HEK293 (cell line): ENCODE results near the gene ZBTB1.

Experiments
- CTCF ChIA-PET: fragments of 350-600 bp; formaldehyde crosslinking; extraction: SDS; loops from one replicate; lab custom pipeline; 2021; ENCODE audit warnings: antibody characterized with exemption; lab: Yijun Ruan, JAX
- POLR2A ChIA-PET: fragments of 300-600 bp; formaldehyde crosslinking; extraction: SDS; loops from one replicate; lab custom pipeline; 2020; ENCODE audit warnings: antibody characterized with exemption, inconsistent platforms; lab: Yijun Ruan, JAX
- H3K27ac ChIP-seq: fragments of 200-500 bp; sonication (Bioruptor generic); 2 replicates; pipeline ENCODE4 v1.5.1; 2014; ENCODE audit warnings: low read depth, low read length, control low read depth, inconsistent platforms; ENCODE audit errors: extremely low read depth
- H3K36me3 ChIP-seq, 2 experiments: fragments of 200-500 bp in 1 of 2; sonication (Bioruptor generic) in 1 of 2; 1 replicate in 1 of 2; 2 replicates in 1 of 2; pipeline ENCODE4 v1.5.1; 2014 to 2017; ENCODE audit warnings: inconsistent platforms in 2 of 2, low read length in 2 of 2; ENCODE audit not compliant: control insufficient read depth in 2 of 2, insufficient read depth in 1 of 2
- H3K4me1 ChIP-seq: fragments of 200-500 bp; sonication (Bioruptor generic); 2 replicates; pipeline ENCODE4 v1.5.1; 2014; ENCODE audit warnings: mild to moderate bottlenecking, low read length, inconsistent platforms; ENCODE audit not compliant: control insufficient read depth, insufficient read depth
- H3K4me3 ChIP-seq: 2 replicates; pipeline ENCODE4 v1.5.1; 2011; ENCODE audit warnings: low read depth, mild to moderate bottlenecking, control low read depth, low read length, moderate library complexity
- H3K9me3 ChIP-seq: fragments of 200-500 bp; sonication (Bioruptor generic); 2 replicates; pipeline ENCODE4 v1.5.1; 2014; ENCODE audit warnings: low read depth, low read length, inconsistent platforms; ENCODE audit not compliant: control insufficient read depth, insufficient read depth
- EGR2 ChIP-seq: fragments of 450-650 bp; formaldehyde crosslinking; IDR thresholded peaks from 2 replicates; pipeline ENCODE4 v1.5.1; 2016; ENCODE audit warnings: low read depth, missing biosample characterization, missing genetic modification characterization
- GLI4 ChIP-seq: fragments of 450-650 bp; formaldehyde crosslinking; IDR thresholded peaks from 2 replicates; pipeline ENCODE4 v1.5.1; 2016; ENCODE audit warnings: missing biosample characterization, missing genetic modification characterization
- GLIS1 ChIP-seq: fragments of 450-650 bp; formaldehyde crosslinking; IDR thresholded peaks from 2 replicates; pipeline ENCODE4 v1.5.1; 2016; ENCODE audit warnings: missing biosample characterization, missing genetic modification characterization
- HOXA7 ChIP-seq: sonication (generic); formaldehyde crosslinking; IDR thresholded peaks from 2 replicates; pipeline ENCODE4 v1.8.1; 2022; ENCODE audit warnings: missing genetic modification reagents, borderline replicate concordance
- HOXC10 ChIP-seq: sonication (generic); formaldehyde crosslinking; IDR thresholded peaks from 2 replicates; pipeline ENCODE4 v1.8.1; 2023; ENCODE audit warnings: mild to moderate bottlenecking, missing genetic modification reagents
- MEIS1 ChIP-seq: sonication (generic); formaldehyde crosslinking; IDR thresholded peaks from 2 replicates; pipeline ENCODE4 v1.8.1; 2022; ENCODE audit warnings: missing genetic modification reagents, mild to moderate bottlenecking, borderline replicate concordance
- PRDM1 ChIP-seq: fragments of 450-650 bp; formaldehyde crosslinking; IDR thresholded peaks from 2 replicates; pipeline ENCODE4; 2016; ENCODE audit warnings: missing biosample characterization, missing genetic modification characterization
- RBAK ChIP-seq: fragments of 450-650 bp; formaldehyde crosslinking; IDR thresholded peaks from 2 replicates; pipeline ENCODE4 v1.5.1; 2016; ENCODE audit warnings: missing biosample characterization, missing genetic modification characterization
- REPIN1 ChIP-seq: fragments of 450-650 bp; formaldehyde crosslinking; IDR thresholded peaks from 2 replicates; pipeline ENCODE4 v1.5.1; 2017; ENCODE audit warnings: missing biosample characterization, missing genetic modification characterization, low read depth
- SP3 ChIP-seq: fragments of 450-650 bp; formaldehyde crosslinking; IDR thresholded peaks from 2 replicates; pipeline ENCODE4 v1.5.1; 2016; ENCODE audit warnings: missing biosample characterization, missing genetic modification characterization
- YY1 ChIP-seq: fragments of 450-650 bp; formaldehyde crosslinking; IDR thresholded peaks from 2 replicates; pipeline ENCODE4 v1.5.1; 2018; ENCODE audit warnings: missing biosample characterization, missing genetic modification characterization
- ZBTB8A ChIP-seq: fragments of 450-650 bp; formaldehyde crosslinking; IDR thresholded peaks from 2 replicates; pipeline ENCODE4 v1.5.1; 2016; ENCODE audit warnings: missing biosample characterization, missing genetic modification characterization
- ZNF169 ChIP-seq: fragments of 450-650 bp; formaldehyde crosslinking; IDR thresholded peaks from 2 replicates; pipeline ENCODE4 v1.5.1; 2016; ENCODE audit warnings: missing biosample characterization, missing genetic modification characterization
- ZNF394 ChIP-seq: fragments of 450-650 bp; formaldehyde crosslinking; IDR thresholded peaks from 2 replicates; pipeline ENCODE4 v1.5.1; 2016; ENCODE audit warnings: missing biosample characterization, missing genetic modification characterization, mild to moderate bottlenecking, moderate library complexity, borderline replicate concordance
- ZNF549 ChIP-seq: fragments of 450-650 bp; IDR thresholded peaks from 2 replicates; pipeline ENCODE4 v1.5.1; 2018; ENCODE audit warnings: missing biosample characterization, missing genetic modification characterization, mild to moderate bottlenecking, inconsistent platforms, moderate library complexity
- ZNF558 ChIP-seq: fragments of 450-650 bp; formaldehyde crosslinking; IDR thresholded peaks from 2 replicates; pipeline ENCODE4 v1.5.1; 2016; ENCODE audit warnings: missing biosample characterization, missing genetic modification characterization
- ZNF571 ChIP-seq: fragments of 450-650 bp; formaldehyde crosslinking; IDR thresholded peaks from 2 replicates; pipeline ENCODE4 v1.5.0; 2017; ENCODE audit warnings: missing biosample characterization, missing genetic modification characterization
- ZNF654 ChIP-seq: fragments of 450-650 bp; formaldehyde crosslinking; IDR thresholded peaks from 2 replicates; pipeline ENCODE4 v1.5.1; 2016; ENCODE audit warnings: low read depth, missing biosample characterization, missing genetic modification characterization
- ZNF660 ChIP-seq: fragments of 450-650 bp; IDR thresholded peaks from 2 replicates; pipeline ENCODE4 v1.5.1; 2018; ENCODE audit warnings: missing biosample characterization, mild to moderate bottlenecking, missing genetic modification characterization
- ZSCAN30 ChIP-seq: fragments of 450-650 bp; IDR thresholded peaks from 2 replicates; pipeline ENCODE4 v1.5.1; 2018; ENCODE audit warnings: missing biosample characterization, mild to moderate bottlenecking, missing genetic modification characterization, moderate library complexity
- TF ChIP-seq, protein P1 (sequence below): fragments of 450-650 bp; formaldehyde crosslinking; IDR thresholded peaks from 2 replicates; pipeline ENCODE4 v1.5.1; 2016; ENCODE audit warnings: missing biosample characterization, missing genetic modification characterization
- TF ChIP-seq, protein P2 (sequence below): fragments of 450-650 bp; formaldehyde crosslinking; IDR thresholded peaks from 2 replicates; pipeline ENCODE4 v1.5.1; 2016; ENCODE audit warnings: missing biosample characterization, missing genetic modification characterization

ZBTB1 gene

DNA sequence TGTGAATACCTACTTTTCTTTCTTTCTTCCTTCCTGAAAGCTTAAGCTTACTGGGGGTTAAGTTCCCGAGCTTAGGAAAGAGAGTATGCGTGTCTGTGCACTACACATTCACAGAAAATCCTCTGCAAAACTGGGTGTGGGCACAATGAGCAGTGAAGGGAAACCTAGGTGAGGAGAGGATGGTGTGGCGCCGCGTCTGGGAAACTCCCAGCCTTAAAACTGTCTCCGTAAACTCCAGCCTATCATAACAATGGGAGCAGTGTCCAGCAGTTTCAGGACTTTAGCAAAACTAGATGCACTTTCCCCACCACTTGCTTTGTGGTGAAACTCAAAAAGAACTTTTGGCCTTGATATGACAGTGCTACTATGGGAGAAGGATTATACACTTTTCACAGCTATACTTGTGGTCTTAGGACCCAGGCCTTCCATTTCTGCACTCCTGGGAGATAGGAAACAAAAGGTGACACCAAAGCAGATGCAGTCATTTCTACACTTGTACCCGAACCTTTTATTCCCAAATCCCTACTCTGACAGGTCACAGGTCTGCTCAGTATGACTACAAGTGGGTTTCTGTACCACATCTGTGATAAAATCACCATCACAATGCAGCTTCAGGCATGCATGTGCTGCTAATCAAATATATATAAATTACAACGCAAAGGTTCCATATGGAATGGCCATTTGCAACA lies 28.8 kb upstream of the ZBTB1 start:
- Histone ChIP-seq H3K27ac (no peak overlapping the region), H3K9me3 (no peaks in the 10 kb centered on the region), H3K36me3 (no peaks in the 10 kb centered on the region; a peak in 1 of 3 replicates)
- TF ChIP-seq, protein P1, sequence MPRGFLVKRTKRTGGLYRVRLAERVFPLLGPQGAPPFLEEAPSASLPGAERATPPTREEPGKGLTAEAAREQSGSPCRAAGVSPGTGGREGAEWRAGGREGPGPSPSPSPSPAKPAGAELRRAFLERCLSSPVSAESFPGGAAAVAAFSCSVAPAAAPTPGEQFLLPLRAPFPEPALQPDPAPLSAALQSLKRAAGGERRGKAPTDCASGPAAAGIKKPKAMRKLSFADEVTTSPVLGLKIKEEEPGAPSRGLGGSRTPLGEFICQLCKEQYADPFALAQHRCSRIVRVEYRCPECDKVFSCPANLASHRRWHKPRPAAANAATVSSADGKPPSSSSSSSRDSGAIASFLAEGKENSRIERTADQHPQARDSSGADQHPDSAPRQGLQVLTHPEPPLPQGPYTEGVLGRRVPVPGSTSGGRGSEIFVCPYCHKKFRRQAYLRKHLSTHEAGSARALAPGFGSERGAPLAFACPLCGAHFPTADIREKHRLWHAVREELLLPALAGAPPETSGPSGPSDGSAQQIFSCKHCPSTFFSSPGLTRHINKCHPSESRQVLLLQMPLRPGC (tag by site-specific recombination) = no peak
- TF ChIP-seq HOXA7 = no peak
- TF ChIP-seq, protein P2, sequence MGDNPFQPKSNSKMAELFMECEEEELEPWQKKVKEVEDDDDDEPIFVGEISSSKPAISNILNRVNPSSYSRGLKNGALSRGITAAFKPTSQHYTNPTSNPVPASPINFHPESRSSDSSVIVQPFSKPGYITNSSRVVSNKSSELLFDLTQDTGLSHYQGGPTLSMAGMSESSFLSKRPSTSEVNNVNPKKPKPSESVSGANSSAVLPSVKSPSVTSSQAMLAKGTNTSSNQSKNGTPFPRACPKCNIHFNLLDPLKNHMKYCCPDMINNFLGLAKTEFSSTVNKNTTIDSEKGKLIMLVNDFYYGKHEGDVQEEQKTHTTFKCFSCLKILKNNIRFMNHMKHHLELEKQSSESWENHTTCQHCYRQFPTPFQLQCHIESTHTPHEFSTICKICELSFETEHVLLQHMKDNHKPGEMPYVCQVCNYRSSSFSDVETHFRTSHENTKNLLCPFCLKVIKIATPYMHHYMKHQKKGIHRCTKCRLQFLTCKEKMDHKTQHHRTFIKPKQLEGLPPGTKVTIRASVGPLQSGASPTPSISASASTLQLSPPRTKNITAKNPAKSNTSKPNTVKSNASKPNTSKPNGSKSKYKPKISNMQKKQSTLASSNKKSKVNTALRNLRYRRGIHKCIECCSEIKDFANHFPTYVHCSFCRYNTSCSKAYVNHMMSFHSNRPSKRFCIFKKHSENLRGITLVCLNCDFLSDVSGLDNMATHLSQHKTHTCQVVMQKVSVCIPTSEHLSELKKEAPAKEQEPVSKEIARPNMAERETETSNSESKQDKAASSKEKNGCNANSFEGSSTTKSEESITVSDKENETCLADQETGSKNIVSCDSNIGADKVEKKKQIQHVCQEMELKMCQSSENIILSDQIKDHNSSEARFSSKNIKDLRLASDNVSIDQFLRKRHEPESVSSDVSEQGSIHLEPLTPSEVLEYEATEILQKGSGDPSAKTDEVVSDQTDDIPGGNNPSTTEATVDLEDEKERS (tag by site-specific recombination) = no peak
- no peak for TF ChIP-seq ZBTB8A (tag by site-specific recombination)
- no peak for TF ChIP-seq ZNF660 (tag by site-specific recombination)
- no peak for TF ChIP-seq GLIS1 (tag by site-specific recombination)
- TF ChIP-seq EGR2 (tag by site-specific recombination) = no peak
- no peak for TF ChIP-seq RBAK (tag by site-specific recombination)
- TF ChIP-seq MEIS1 (CRISPR knock-in tag) = no peak
- no peak for TF ChIP-seq GLI4 (tag by site-specific recombination)
- no peak for TF ChIP-seq SP3 (tag by site-specific recombination)
- TF ChIP-seq ZNF549 (tag by site-specific recombination) = no peak
- TF ChIP-seq, all 188 proteins: peak for 0
- CTCF ChIA-PET = interaction anchor here (0.7 to 1.2 kb wide), 4 partner anchors 32 to 318 kb away, joined by 3 to 4 read pairs (median 4); no protein-coding TSS in a partner anchor
- H3K4me3 ChIP-seq = no peak overlapping the region
- POLR2A ChIA-PET = interaction anchor here (0.7 kb wide), 1 partner anchor 137 kb away, joined by 3 read pairs; no protein-coding TSS in a partner anchor
- peaks cover 11% of the 10 kb centered on the region; the same call in 1 of the 2 replicates for H3K4me1 ChIP-seq

DNA sequence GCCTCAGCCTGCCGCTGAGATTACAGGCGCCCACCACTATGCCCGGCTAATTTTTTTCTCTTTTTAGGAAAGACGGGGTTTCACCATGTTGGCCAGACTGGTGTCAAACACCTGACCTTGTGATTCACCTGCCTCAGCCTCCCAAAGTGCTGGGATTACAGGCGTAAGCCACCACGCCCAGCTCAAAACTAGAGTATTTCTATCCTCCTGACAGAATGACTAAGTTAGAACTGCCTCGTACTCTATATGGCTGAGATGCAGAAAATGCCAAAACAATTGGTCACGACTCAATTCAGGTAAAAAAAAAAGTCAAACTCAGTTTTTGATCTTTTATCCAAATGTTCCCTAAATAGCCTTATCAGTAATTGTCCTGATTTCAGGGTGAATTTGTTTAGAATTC lies 28.1 kb upstream of the ZBTB1 start:
- Histone ChIP-seq H3K36me3 (no peaks in the 10 kb centered on the region; a peak in 1 of 3 replicates), H3K9me3 (no peaks in the 10 kb centered on the region)
- POLR2A ChIA-PET = interaction anchor here (0.7 to 0.8 kb wide), 2 partner anchors 28 to 138 kb away, joined by 3 read pairs; partner anchors contain the start of gene ZBTB1
- CTCF ChIA-PET = interaction anchor here (0.8 to 4.8 kb wide), 2 partner anchors 44 to 46 kb away, joined by 4 to 28 read pairs; no protein-coding TSS in a partner anchor
- TF ChIP-seq MEIS1 (CRISPR knock-in tag) (no peak), REPIN1 (tag by site-specific recombination) (no peak), YY1 (tag by site-specific recombination) (no peak), ZNF549 (tag by site-specific recombination) (no peak), ZNF558 (tag by site-specific recombination) (no peak)
- TF ChIP-seq, all 188 proteins: peak for 0
- Histone ChIP-seq H3K4me3 (no peak overlapping the region), H3K4me1 (peaks cover 11% of the 10 kb centered on the region; the same call in 1 of the 2 replicates), H3K27ac (no peak overlapping the region)

DNA sequence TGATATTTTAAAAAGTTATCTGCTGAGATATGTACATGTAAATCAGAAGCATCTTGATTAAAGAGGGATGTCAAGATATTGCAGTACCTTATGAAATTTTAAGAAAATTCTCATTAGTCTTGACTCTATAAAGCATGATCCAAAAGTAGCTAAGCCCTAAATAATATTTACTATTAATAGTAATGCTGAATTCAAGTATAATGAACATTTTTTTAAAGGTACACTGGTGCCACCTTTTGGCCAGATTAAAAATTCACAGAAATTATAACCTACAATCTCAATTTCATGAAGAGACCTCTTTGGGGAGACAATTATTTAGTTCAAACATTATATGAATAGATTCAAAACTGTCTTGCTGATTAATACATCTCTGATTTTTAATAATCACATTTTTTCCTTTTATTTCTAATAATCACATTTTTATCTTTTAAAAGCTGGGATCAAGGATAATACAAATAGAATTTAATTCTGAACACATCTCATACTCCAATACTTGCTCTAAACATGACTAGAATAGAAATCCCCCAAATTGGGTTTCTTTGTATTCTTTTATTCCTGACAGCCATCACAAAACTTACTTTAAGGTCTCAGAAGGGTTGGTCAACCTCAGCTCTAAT lies 25.8 kb upstream of the ZBTB1 start:
- H3K4me3 ChIP-seq = no peak overlapping the region
- H3K9me3 ChIP-seq = no peaks in the 10 kb centered on the region
- no peaks in the 10 kb centered on the region; a peak in 1 of 3 replicates for H3K36me3 ChIP-seq
- no peak for TF ChIP-seq PRDM1 (tag by site-specific recombination)
- TF ChIP-seq HOXC10 (CRISPR knock-in tag) = no peak
- TF ChIP-seq ZNF654 = peak; percentile 45
- no peak for TF ChIP-seq ZNF571 (tag by site-specific recombination)
- no peak for TF ChIP-seq ZSCAN30 (tag by site-specific recombination)
- TF ChIP-seq ZNF394 (tag by site-specific recombination) = no peak
- TF ChIP-seq ZNF169 (tag by site-specific recombination) = no peak
- POLR2A ChIA-PET = no interaction called here
- peaks cover 6% of the 10 kb centered on the region; the same call in 1 of the 2 replicates for H3K4me1 ChIP-seq
- H3K27ac ChIP-seq = no peak overlapping the region
- CTCF ChIA-PET = interaction anchor here (0.6 to 4.8 kb wide), 17 partner anchors 9 to 314 kb away, joined by 3 to 28 read pairs (median 3); partner anchors contain the start of gene ZBTB1
